Endodermal cell (in vitro differentiated cells): Measurements from ENCODE around the gene HABP4. TPM values are rescaled to one million over a fixed set of nuclear protein-coding genes. Genes with fewer than 3 reads are reported as not detected.

Source experiments
- DNase-seq: peaks from one replicate; pipeline ENCODE4 v3.0.0-alpha.2; 2017
- H3K27ac ChIP-seq: 2 replicates; pipeline ENCODE4 v1.5.1; 2013; ENCODE audit warnings: mild to moderate bottlenecking, low read depth, low read length, moderate library complexity
- H3K27me3 ChIP-seq: 2 replicates; pipeline ENCODE4 v1.6.1; 2013; ENCODE audit warnings: mild to moderate bottlenecking, low read length, moderate library complexity; ENCODE audit not compliant: insufficient read depth, control insufficient read depth, poor library complexity, severe bottlenecking
- H3K36me3 ChIP-seq: 2 replicates; pipeline ENCODE4 v1.7.0; 2013; ENCODE audit warnings: mild to moderate bottlenecking, low read length, moderate library complexity; ENCODE audit not compliant: control insufficient read depth, insufficient read depth
- H3K4me1 ChIP-seq: one replicate; pipeline ENCODE4 v1.7.0; 2013; ENCODE audit warnings: low read length; ENCODE audit not compliant: control insufficient read depth, insufficient read depth
- H3K4me3 ChIP-seq: 2 replicates; pipeline ENCODE4 v1.5.1; 2013; ENCODE audit warnings: mild to moderate bottlenecking, low read length, moderate library complexity
- H3K9ac ChIP-seq: 2 replicates; pipeline ENCODE4 v1.6.1; 2013; ENCODE audit warnings: mild to moderate bottlenecking, low read length, moderate library complexity; ENCODE audit not compliant: poor library complexity, severe bottlenecking; ENCODE audit errors: extremely low read depth
- H3K9me3 ChIP-seq: 2 replicates; pipeline ENCODE4 v1.6.1; 2013; ENCODE audit warnings: mild to moderate bottlenecking, low read length, moderate library complexity; ENCODE audit not compliant: control insufficient read depth
- H3K27ac Mint-ChIP-seq: 2 replicates; pipeline ENCODE4 v1.8.0; 2020; ENCODE audit warnings: mixed read lengths
- H3K27me3 Mint-ChIP-seq: 2 replicates; pipeline ENCODE4 v1.8.0; 2021; ENCODE audit warnings: mild to moderate bottlenecking, mixed read lengths; ENCODE audit not compliant: insufficient read depth
- H3K36me3 Mint-ChIP-seq: 2 replicates; pipeline ENCODE4 v1.8.0; 2020; ENCODE audit warnings: low read depth, mixed read lengths
- H3K4me1 Mint-ChIP-seq: 2 replicates; pipeline ENCODE4 v1.8.0; 2020; ENCODE audit warnings: mixed read lengths
- H3K4me3 Mint-ChIP-seq: 2 replicates; pipeline ENCODE4 v1.8.0; 2020; ENCODE audit warnings: mild to moderate bottlenecking, moderate library complexity, mixed read lengths
- H3K9me3 Mint-ChIP-seq: 2 replicates; pipeline ENCODE4 v1.8.0; 2020; ENCODE audit warnings: mild to moderate bottlenecking, mixed read lengths
- WGBS, 2 experiments: methylation state at CpG; one replicate each; pipeline versions ENCODE4 v1.1.5 to v1.1.7; 2013; ENCODE audit warnings: missing lambda C conversion rate in 2 of 2, mixed read lengths in 1 of 2; ENCODE audit not compliant: insufficient coverage in 1 of 2, insufficient read length in 1 of 2; 5-methylcytosine and 5-hydroxymethylcytosine counted together
- total RNA-seq, 2 donors: library from RNA; stranded (reverse); fragmentation: NEBNext Ultra II Directional in 1 of 2; extraction: Animal tissue kit (Norgen Biotek cat#: 25700) in 1 of 2; gene quantifications; 2 replicates in 1 of 2; 3 replicates in 1 of 2; pipeline ENCODE4 v1.2.1, GENCODE V29; 2021
- TF ChIP-seq, protein P1 (sequence below): fragments of 200-600 bp; sonication (generic); conservative IDR thresholded peaks from 2 replicates; pipeline ENCODE4 v1.5.0; 2021; ENCODE audit warnings: antibody characterized with exemption, mild to moderate bottlenecking

The HABP4 gene
- total RNA-seq, 2 donors from 2014 or later, result 10.0 to 12.1 TPM

DNA sequence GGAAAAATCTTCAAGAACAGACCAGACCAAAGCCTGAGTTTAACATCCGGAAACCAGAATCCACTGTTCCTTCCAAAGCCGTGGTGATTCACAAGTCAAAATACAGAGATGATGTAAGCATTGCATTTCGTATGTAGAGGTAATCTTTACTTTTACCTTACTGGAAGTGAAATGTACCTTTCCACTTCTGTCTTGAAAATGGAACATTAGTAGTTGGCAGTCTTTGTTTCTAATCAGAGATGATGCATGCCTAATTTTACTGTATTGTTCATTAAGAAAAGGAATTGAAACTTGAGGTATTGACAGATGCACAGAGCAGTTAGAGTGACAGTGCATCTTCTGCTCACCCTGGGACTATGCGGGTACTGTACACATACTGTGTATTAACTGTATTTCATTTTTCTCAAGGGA is 34.6 kb downstream of the HABP4 start:
- no peak for DNase-seq
- no peaks in the 10 kb centered on the region for H3K27me3 Mint-ChIP-seq
- H3K4me3 Mint-ChIP-seq, result no peak overlapping the region
- no peaks in the 10 kb centered on the region for H3K9me3 Mint-ChIP-seq
- no peak overlapping the region for H3K27ac Mint-ChIP-seq
- Histone ChIP-seq H3K27me3 (no peaks in the 10 kb centered on the region), H3K27ac (no peak overlapping the region), H3K9me3 (no peaks in the 10 kb centered on the region), H3K36me3 (peaks cover 3% of the 10 kb centered on the region), H3K4me1 (no peaks in the 10 kb centered on the region), H3K4me3 (no peak overlapping the region), H3K9ac (no peak overlapping the region)
- H3K4me1 Mint-ChIP-seq, result no peaks in the 10 kb centered on the region
- H3K36me3 Mint-ChIP-seq, result peaks cover 54% of the 10 kb centered on the region
- TF ChIP-seq, protein P1, sequence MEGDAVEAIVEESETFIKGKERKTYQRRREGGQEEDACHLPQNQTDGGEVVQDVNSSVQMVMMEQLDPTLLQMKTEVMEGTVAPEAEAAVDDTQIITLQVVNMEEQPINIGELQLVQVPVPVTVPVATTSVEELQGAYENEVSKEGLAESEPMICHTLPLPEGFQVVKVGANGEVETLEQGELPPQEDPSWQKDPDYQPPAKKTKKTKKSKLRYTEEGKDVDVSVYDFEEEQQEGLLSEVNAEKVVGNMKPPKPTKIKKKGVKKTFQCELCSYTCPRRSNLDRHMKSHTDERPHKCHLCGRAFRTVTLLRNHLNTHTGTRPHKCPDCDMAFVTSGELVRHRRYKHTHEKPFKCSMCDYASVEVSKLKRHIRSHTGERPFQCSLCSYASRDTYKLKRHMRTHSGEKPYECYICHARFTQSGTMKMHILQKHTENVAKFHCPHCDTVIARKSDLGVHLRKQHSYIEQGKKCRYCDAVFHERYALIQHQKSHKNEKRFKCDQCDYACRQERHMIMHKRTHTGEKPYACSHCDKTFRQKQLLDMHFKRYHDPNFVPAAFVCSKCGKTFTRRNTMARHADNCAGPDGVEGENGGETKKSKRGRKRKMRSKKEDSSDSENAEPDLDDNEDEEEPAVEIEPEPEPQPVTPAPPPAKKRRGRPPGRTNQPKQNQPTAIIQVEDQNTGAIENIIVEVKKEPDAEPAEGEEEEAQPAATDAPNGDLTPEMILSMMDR, result no peak
- 93 to 96% methylated on average over 3 to 4 of the region's 4 CpGs for WGBS, 2 experiments

DNA sequence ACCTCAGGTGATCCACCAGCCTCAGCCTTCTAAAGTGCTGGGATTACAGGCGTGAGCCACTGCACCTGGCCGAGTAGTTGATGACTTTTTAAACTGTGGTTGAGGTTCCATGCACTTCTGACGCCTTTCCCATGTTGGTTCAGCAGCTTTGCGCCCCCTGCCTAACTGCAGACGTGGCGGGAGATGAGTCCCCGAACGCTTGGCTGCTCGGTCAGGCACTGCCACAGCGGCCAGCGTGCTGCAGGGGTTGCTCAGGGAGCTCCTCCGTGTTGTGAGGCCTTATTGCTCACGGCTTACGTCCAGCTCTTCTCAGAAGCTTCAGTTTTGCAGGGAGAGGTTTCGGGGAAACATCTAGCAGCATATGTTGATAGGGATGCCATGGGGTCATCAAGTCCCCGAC is 35.3 kb downstream of the HABP4 start:
- Histone ChIP-seq H3K9me3 (no peaks in the 10 kb centered on the region), H3K4me1 (no peaks in the 10 kb centered on the region), H3K27me3 (no peaks in the 10 kb centered on the region), H3K36me3 (peaks cover 7% of the 10 kb centered on the region), H3K4me3 (no peak overlapping the region), H3K9ac (no peak overlapping the region), H3K27ac (no peak overlapping the region)
- TF ChIP-seq, protein P1, result no peak
- DNase-seq, result no peak
- Mint-ChIP-seq H3K27ac (no peak overlapping the region), H3K9me3 (no peaks in the 10 kb centered on the region), H3K4me1 (peaks cover 5% of the 10 kb centered on the region), H3K4me3 (no peak overlapping the region), H3K36me3 (peaks cover 57% of the 10 kb centered on the region), H3K27me3 (no peaks in the 10 kb centered on the region)
- WGBS, 2 experiments, result 94 to 97% methylated on average over 14 to 16 of the region's 16 CpGs

DNA sequence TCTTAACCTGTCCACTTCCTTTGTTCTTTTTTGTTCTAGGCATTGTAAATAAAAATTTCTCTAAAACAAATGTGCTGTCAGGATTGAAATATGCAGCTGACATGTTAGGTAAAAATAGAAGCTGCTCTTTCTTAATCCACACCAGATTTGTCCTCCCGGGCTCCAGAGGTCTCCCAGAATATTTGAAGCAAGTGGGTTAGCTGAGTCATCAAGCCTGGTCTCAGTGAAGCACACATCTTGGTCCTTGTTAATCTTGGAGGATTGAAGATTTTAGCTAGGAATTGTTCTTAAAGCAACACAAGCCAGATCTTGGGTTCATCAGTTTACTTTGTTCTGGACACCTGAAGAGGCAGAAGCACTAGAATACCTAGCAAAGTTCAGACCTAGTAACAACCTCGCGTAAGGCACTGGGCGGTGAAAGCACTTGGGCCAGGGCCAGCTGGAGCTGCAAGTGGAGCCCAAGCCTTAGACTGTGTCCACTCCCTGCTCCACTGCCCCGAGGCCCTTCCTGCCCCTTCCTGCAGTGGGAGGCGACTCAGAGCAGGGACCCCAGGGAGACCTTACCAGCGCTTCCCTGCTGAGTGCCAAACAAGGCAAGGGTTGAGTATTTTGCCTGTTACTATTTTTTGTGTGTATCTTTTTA is 36.5 kb downstream of the HABP4 start:
- H3K36me3 ChIP-seq, result peaks cover 19% of the 10 kb centered on the region
- WGBS, 2 experiments, result 94 to 96% methylated on average over 5 to 7 of the region's 7 CpGs
- H3K27ac ChIP-seq, result no peak overlapping the region
- TF ChIP-seq, protein P1, result no peak
- no peaks in the 10 kb centered on the region for H3K4me1 ChIP-seq
- Mint-ChIP-seq H3K9me3 (no peaks in the 10 kb centered on the region), H3K4me3 (no peak overlapping the region), H3K27me3 (no peaks in the 10 kb centered on the region), H3K36me3 (peaks cover 69% of the 10 kb centered on the region), H3K27ac (no peak overlapping the region), H3K4me1 (peaks cover 5% of the 10 kb centered on the region)
- H3K27me3 ChIP-seq, result no peaks in the 10 kb centered on the region
- H3K9ac ChIP-seq, result no peak overlapping the region
- H3K4me3 ChIP-seq, result no peak overlapping the region
- DNase-seq, result no peak
- H3K9me3 ChIP-seq, result no peaks in the 10 kb centered on the region
